Hypothalamus (tissue), 51 donors: Measurements from ENCODE around the gene ASB1.

Source experiments
- DNase-seq, 51 donors: peaks; one replicate each; lab custom pipeline; 2025; lab: John Stamatoyannopoulos, UW

The ASB1 gene

GRCh38 chr2:238422285-238422684 lies 4.4 kb upstream of the ASB1 start:
- DNase-seq, result no peak

DNA sequence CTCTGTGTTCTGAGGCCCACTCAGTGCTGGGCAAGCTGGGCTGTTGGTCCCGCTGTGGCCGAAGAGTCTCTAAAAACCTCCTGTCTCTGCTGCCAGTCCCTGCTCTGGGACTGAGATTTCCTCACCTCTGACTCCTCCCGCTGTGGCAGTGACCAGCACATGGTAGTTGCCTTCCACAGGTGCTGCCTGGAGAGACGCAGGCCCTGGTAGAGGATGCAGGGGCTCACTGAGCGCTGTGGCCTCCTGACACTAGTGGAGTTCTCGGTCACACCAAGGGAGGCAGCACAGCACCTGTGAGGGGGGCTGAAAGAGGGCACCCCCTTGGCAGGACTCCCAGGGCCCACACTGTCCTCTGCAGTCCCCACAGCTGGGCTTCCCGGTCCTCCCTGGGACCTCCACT lies 3.8 kb upstream of the ASB1 start:
- DNase-seq, result no peak

- DNase-seq, result no peak
Observed at GRCh38 chr2:238423561-238424312, 3.0 kb upstream of the ASB1 start.

GRCh38 chr2:238424313-238424700 lies 2.4 kb upstream of the ASB1 start:
- DNase-seq, result no peak

DNA sequence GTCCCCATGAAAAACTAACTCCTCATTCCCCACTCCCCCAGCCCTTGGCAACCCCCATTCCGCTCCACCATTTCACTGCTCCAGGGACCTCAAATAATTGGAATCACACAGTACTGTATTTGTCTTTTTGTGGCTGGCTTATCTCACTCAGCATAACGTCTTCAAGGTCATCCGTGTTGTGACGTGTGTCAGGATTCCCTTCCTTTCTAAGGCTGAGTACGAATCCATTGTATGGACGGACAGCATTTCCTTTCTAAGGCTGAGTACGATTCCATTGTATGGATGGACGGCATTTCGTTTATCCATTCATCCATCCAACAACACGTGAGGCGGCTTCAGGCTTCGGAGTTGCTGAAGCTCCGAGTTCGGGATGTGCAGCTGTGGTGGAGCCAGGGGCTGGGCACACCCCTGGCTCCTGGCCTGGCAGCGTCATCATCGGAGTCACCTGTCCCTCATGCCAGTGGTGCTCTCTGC lies 1.2 kb upstream of the ASB1 start:
- DNase-seq, result no peak

DNA sequence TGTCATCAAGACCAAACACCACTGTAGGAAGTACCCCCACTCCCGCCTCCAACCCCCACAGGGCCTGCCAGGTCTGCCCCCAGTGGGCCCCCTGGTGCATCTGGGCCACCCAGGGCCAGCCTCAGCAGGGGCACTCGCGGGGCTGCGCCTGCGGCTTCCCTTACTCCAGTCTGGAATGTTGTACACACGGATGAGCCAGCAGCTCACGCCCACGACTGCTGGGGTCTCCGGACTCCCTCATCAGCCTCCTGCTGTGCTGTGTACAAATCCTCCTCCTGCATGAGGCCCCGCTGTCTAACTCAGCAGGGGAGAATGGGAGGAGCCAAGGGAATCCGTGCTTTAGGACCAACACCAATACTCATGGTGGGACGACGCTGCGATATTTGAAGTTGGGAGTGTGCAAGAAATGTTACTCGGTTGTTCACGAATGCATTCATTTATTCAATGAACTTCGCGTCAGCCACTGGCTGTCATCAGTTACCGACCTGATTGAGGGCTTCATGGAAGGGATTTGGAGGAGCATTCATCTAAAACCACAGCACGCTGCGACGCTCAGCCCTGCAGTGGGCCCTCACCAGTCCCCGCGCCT lies 654 bp upstream of the ASB1 start:
- DNase-seq, result peak in 2 of 51 donors; percentile 39 to 73

DNA sequence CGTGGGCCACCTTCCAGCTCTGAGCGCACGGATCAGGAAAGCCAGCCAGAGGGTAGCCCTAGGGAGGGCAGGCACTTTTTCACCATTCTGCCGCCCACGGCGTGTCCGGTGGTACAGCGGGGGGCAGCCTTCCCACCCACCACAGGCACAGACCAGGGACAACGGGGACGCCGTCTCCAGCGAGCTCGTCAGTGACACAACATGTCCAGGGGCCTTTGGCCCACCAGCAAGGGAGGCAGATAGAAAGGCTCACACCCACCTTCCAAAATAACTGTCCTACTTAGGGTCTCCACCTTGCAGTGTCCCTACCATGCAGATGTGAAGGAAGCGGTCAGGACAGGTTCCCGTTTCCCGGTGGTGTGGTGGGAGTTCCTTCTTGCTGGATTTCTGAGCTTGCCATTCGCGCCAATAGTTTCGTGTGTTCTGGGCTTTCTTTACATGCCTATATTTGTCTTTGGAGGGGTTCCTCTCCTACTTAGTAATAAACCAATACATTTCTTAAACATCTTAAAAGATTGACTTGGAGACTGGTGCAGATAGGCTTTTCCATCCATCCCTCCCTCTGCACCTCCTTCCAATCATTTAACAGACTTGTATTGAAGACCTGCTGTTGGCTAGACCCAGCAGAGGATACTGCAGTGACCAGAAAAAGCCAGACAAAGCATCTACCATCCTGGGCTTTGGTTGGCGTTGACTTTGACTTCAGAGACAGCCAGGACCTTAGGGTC lies 872 bp downstream of the ASB1 start:
- DNase-seq, result no peak

GRCh38 chr2:238428866-238429265 lies 2.1 kb downstream of the ASB1 start:
- DNase-seq, result no peak

- no peak for DNase-seq
Observed at GRCh38 chr2:238430781-238431180, 4.1 kb downstream of the ASB1 start.

DNA sequence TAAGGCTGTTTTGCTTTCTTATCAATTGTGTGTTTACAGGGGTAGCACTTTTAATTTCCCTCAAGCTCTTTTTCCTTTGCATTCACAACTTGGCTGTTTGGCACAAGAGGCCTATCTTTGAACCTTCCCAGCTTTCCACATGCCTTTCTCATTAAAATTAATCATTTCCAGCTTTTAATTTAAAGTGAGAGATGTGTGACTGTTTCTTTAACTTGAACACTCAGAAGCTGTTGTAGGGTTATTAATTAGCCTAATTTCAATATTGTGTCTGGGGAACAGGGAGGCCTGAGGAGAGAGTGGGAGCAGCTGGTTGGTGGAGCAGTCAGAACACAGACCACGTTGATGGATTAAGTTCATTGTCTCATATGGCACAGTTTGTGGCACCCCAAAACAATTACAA lies 4.7 kb downstream of the ASB1 start:
- DNase-seq, result no peak

DNA sequence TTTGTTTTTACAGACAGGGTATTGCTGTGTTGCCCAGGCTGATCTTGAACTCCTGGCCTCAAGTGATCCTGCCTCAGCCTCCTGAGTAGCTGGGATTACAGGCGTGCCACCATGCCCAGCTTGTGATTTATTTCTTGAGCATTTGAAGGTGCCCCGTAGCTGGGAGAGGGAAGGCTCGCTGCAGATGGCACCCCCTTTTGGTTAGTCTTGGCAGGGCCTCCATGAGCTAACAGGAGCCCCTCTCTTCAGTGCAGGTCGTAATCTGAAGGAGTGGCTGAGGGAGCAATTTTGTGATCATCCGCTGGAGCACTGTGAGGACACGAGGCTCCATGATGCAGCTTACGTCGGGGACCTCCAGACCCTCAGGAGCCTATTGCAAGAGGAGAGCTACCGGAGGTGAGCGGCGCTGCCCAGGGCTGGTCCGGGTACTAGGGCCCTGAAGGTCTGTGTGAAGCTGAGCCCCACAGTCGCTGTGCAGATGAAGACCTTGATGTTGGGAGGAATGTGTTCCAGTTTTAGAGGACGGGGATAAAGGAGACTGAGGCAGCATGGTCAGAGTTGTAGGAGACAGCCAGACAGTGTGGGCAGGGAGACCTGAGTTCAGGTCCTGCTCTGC lies 6.7 kb downstream of the ASB1 start:
- DNase-seq, result no peak

DNA sequence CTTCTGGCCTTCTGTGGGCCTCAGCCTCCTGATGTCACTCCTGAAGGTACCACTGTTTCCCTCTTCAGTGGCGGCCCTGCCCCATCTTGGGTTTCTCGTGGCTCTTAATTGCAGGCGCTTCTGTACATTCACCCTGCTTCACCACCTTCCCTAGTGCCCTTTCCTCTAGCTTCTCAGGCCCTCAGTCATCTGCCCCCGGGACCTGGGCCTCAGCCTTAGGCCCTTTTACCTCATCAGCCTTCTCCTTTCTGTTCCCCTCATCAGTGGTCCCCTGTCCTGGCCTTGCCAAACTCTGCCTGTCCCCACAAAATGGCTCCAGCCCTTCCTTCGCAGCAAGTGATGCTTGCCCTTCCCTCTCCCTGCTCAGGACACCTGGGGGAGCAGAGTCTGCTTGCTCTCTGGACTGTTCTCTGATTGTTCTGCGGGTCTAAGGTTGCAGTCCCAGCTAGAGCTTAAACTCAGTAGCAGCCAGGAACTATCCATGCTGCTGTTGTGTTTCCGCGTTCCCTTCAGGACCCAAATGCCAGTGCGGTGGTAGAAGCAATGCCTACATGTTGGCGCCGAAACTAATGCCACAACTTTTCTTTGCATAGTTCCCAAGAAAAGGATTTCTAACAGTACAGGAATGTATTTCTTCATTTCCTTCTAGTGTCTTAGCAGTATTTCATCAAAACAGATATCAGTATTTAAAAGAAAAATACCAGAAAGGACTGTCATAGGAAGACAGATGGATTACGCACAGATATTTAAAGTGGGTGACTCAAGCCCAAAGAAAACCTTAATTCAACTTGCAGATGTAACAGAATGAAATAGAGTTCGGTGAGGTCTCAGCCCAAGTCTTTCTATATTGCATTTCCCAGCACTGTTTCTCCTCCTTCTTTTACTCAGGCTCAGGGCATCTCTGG lies 7.5 kb downstream of the ASB1 start:
- no peak for DNase-seq

GRCh38 chr2:238434846-238435751 lies 8.4 kb downstream of the ASB1 start:
- DNase-seq, result no peak

DNA sequence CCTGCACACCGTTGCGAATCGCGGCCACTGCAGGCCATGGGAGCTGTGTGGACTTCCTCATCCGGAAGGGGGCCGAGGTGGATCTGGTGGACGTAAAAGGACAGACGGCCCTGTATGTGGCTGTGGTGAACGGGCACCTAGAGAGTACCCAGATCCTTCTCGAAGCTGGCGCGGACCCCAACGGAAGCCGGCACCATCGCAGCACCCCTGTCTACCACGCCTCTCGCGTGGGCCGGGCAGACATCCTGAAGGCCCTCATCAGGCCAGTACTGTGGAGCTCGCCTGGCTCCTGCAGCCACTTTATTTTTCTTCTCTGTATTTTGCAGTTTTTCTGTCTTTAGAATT lies 9.0 kb downstream of the ASB1 start:
- no peak for DNase-seq

DNA sequence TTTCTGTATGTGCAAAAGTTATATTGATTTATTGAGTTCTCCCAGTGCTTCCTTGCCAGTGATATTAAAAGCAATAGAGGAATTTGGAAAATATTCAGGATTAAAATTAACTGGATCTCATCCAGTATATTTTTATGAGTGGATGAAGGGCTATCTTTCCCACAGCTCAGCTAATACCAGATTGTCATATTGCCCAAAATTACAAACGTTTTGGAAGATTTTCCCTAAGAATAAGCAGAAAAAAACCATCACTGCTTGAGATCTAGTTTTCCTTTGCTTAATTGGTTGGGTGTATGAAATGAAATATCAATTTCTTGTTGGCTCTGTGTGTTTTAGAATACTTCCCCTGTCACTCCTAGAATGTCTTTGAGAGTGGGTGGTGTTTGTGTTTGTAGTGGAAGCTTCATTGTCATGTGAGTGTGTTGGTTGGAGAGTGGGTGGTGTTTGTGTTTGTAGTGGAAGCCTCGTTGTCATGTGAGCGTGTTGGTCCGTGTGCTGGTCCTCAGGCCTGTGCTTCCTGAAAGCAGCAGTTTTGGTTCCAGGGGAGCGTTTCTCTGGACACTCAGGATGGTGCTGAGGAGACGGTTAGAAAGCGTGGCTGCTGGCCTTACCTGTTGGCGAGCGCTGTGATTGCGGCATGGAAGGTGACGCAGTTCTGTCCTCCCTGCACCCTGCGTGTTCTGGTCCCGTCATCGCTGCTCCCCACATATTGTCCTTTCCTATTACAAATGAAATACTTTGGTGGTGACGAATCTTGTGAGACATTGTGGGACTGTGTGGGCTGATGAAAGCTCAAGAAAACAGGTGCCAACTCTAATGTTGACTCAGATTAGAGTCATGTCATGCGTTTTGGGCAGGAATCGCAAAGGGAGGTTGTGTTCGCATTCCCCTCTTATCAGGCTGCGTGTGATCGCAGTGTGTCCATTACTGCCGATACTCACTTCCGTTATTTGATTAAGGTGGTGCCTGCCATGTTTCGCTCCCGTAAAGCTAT lies 12.4 kb downstream of the ASB1 start:
- peak in 1 of 51 donors; percentile 49 for DNase-seq

DNA sequence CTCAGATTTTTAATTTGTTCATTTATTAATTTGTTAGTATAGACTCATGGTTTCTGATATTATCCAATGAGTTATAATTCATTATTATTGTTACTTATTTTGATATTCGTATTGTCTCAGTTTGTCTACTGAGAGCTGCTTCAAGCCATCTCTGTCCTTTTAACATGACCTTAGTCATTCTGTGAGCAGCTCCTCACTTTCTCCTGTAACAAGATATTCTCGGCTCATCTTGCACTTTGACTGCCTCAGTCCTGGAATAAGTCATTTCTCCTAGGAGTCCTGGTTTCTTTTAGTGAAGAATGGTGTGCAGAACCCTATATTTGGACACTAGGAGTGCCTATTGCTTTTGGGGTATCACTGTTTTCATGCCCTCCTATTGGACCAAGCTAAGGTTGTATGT lies 13.2 kb downstream of the ASB1 start:
- no peak for DNase-seq

DNA sequence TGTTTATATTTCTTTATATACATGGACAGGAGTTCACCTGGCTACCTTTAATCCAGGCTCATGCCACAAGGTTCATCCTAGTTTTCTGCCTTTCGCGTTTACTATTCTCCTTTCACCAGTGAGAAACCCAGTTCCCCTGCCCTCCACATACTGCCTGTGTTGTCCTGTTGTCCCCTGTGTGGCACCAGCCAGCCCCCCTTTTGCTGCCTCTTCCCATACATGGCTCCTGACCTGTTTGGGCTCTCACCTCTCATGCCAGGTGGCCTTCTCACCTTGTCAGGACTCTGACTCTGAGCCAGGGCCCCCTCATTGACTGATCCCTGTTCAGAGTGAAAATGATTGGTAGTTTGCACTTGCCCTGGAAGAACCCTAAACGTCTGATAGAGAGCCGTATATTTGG lies 13.6 kb downstream of the ASB1 start:
- no peak for DNase-seq

DNA sequence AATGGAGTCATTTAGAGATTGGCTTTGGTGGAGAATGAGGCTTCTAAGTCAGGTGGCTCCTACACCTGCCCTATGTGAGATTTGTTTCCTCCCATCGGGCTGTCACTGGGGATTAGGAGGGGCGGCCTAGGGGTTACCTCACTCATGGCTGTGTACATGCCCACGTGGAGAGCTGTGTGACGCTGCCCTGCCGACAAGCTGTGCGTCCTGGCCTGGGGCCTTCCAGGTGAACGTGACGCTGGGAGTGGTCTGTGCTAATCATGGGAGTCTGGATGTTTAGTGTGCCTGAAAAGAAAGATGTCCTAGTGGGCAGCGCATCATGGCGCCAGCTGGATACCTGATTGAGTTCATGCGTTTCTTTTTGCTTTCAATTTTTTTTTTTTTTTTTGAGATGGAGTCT lies 14.0 kb downstream of the ASB1 start:
- DNase-seq, result no peak
